Measurements from ENCODE around the gene TPD52L1.

DNA sequence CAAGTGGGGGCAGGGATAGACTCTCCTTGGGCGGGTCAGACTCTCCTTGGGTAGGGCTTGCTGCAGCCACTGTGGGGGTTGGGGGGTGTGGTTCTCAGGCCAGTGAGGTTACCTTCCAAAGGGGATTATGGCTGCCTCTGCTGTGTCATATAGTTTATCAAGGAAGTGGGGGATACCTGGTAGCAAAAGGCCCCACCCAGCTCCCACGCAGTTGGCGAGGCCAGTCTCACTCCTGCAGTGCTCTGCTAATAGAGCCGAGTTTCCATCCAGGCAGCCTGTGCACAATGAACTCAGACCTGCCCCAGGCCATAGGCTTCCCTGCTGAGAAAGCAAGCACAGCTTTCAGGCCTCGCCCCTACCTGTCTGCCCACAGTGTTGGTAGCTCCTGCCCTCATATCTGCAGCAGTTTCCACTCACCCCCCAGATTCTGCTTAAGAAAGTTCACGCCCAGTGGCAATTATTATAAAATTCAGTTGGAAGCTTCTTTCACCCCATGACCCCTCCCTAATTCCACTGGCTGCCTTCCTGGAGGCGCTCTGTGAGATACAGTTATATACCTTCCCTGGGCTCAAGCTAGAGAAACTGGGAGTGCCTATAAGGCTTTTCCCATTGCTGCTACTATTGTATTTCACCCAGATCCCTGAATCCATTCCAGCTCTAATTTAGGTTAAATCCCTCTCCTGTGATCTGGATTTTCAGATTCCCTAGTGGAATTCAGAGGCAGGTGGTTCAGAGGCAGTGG, 92.1 kb downstream of the TPD52L1 start:
- no peak for TF ChIP-seq GATA3 (IDR thresholded peaks at IDR 0.05; ENCODE audit: low read depth, low read length)
- no peak for TF ChIP-seq GATA2 (IDR thresholded peaks at IDR 0.05; ENCODE audit: low read depth, low read length)

Data from SH-SY5Y (cell line).